GM23338 (cell line): ENCODE results near the gene MOB2. TPM values are rescaled to one million over a fixed set of nuclear protein-coding genes. Genes with fewer than 3 reads are reported as not detected.

Source experiments
- ATAC-seq: fragments of 200-7000 bp; cut with Tn5 transposase; 3 replicates; pipeline ENCODE4 v1.9.1; 2020
- DNase-seq: peaks from one replicate; pipeline ENCODE4 v3.0.0-alpha.2; 2015; ENCODE audit warnings: low spot score
- H2AFZ ChIP-seq: fragments of 200-600 bp; sonication (generic); 2 replicates; pipeline ENCODE4 v1.8.0; 2016; ENCODE audit warnings: antibody characterized with exemption, mild to moderate bottlenecking, moderate library complexity
- H3F3A ChIP-seq: fragments of 200-600 bp; sonication (generic); replicated peaks from 2 replicates; pipeline ENCODE4 v1.8.0; 2017; ENCODE audit warnings: antibody characterized with exemption, mixed run types, low read depth
- H3K27ac ChIP-seq: fragments of 200-600 bp; sonication (generic); 2 replicates; pipeline ENCODE4 v1.6.1; 2016; ENCODE audit warnings: low read depth
- H3K27me3 ChIP-seq: fragments of 200-600 bp; sonication (generic); 2 replicates; pipeline ENCODE4 v1.8.0; 2016; ENCODE audit warnings: mild to moderate bottlenecking, mixed run types, moderate library complexity; ENCODE audit not compliant: insufficient read depth
- H3K36me3 ChIP-seq: fragments of 200-600 bp; sonication (generic); 2 replicates; pipeline ENCODE4 v1.8.0; 2016; ENCODE audit warnings: mild to moderate bottlenecking; ENCODE audit not compliant: insufficient read depth
- H3K4me1 ChIP-seq: fragments of 200-600 bp; sonication (generic); 2 replicates; pipeline ENCODE4 v1.8.0; 2016; ENCODE audit warnings: mild to moderate bottlenecking, moderate library complexity; ENCODE audit not compliant: insufficient read depth
- H3K4me2 ChIP-seq: fragments of 200-600 bp; sonication (generic); 2 replicates; pipeline ENCODE4 v1.7.1; 2017; ENCODE audit warnings: mixed run types
- H3K4me3 ChIP-seq: fragments of 200-600 bp; sonication (generic); 2 replicates; pipeline ENCODE4 v1.6.1; 2016; ENCODE audit warnings: mixed run types
- H3K79me2 ChIP-seq: fragments of 200-600 bp; sonication (generic); replicated peaks from 2 replicates; pipeline ENCODE4 v1.8.0; 2017; ENCODE audit warnings: mild to moderate bottlenecking; ENCODE audit not compliant: insufficient read depth
- H3K9me2 ChIP-seq: fragments of 200-600 bp; sonication (generic); 2 replicates; pipeline ENCODE4 v1.8.0; 2017; ENCODE audit not compliant: insufficient read depth
- H4K20me1 ChIP-seq: fragments of 200-600 bp; sonication (generic); replicated peaks from 2 replicates; pipeline ENCODE4 v1.8.0; 2017; ENCODE audit warnings: mild to moderate bottlenecking; ENCODE audit not compliant: insufficient read depth
- H3K27ac Mint-ChIP-seq: 2 replicates; pipeline ENCODE4 v1.8.0; 2020; ENCODE audit warnings: inconsistent platforms, mild to moderate bottlenecking, moderate library complexity, mixed read lengths
- H3K27me3 Mint-ChIP-seq: 3 replicates; pipeline ENCODE4 v1.8.0; 2022; ENCODE audit warnings: low read depth, mild to moderate bottlenecking, moderate library complexity, mixed read lengths, inconsistent platforms; ENCODE audit not compliant: insufficient read depth, poor library complexity
- H3K36me3 Mint-ChIP-seq: 3 replicates; pipeline ENCODE4 v1.8.0; 2021; ENCODE audit warnings: low read depth, mild to moderate bottlenecking, inconsistent platforms, moderate library complexity, mixed read lengths
- H3K4me1 Mint-ChIP-seq: 3 replicates; pipeline ENCODE4 v1.8.0; 2020; ENCODE audit warnings: mild to moderate bottlenecking, inconsistent platforms, mixed read lengths
- H3K4me3 Mint-ChIP-seq: 3 replicates; pipeline ENCODE4 v1.8.0; 2021; ENCODE audit warnings: moderate library complexity, mild to moderate bottlenecking, inconsistent platforms, mixed read lengths
- H3K9me3 Mint-ChIP-seq: 3 replicates; pipeline ENCODE4 v1.8.0; 2020; ENCODE audit warnings: moderate library complexity, mild to moderate bottlenecking, inconsistent platforms, mixed read lengths
- CREB1 ChIP-seq: fragments of 250-450 bp; sonication (Bioruptor Pico); IDR thresholded peaks from 2 replicates; pipeline ENCODE4 v1.5.0; 2020; ENCODE audit warnings: low read depth, mild to moderate bottlenecking, moderate library complexity
- ETS1 ChIP-seq: IDR thresholded peaks from 2 replicates; pipeline ENCODE4 v1.6.1; 2016; ENCODE audit warnings: antibody characterized with exemption
- EZH2 ChIP-seq: fragments of 200-600 bp; sonication (generic); IDR thresholded peaks from one replicate; pipeline ENCODE4 v1.8.0; 2017; ENCODE audit warnings: antibody characterized with exemption, mild to moderate bottlenecking, low read depth; ENCODE audit not compliant: unreplicated experiment
- EZH2phosphoT487 ChIP-seq: fragments of 200-600 bp; sonication (generic); IDR thresholded peaks from one replicate; pipeline ENCODE4 v1.8.1; 2018; ENCODE audit warnings: antibody characterized with exemption; ENCODE audit not compliant: unreplicated experiment
- JUNB ChIP-seq: IDR thresholded peaks from one replicate; pipeline ENCODE4 v1.6.1; 2016; ENCODE audit warnings: antibody characterized with exemption; ENCODE audit not compliant: unreplicated experiment
- POLR2AphosphoS5 ChIP-seq: IDR thresholded peaks from 2 replicates; pipeline ENCODE4 v1.6.1; 2016; ENCODE audit warnings: antibody characterized with exemption, low read depth
- STAT1 ChIP-seq: IDR thresholded peaks from one replicate; pipeline ENCODE4 v1.6.1; 2016; ENCODE audit warnings: antibody characterized with exemption; ENCODE audit not compliant: unreplicated experiment
- ZNF114 ChIP-seq: fragments of 250-450 bp; sonication (Bioruptor Pico); IDR thresholded peaks from 2 replicates; pipeline ENCODE4 v1.5.0; 2020; ENCODE audit warnings: mild to moderate bottlenecking, moderate library complexity
- polyA plus RNA-seq: library from polyadenylated mRNA; unstranded; fragments of >200 nt; fragmentation: Nextera tagmentation; extraction: Ambion mirVana; gene quantifications from 2 replicates; pipeline ENCODE4 v1.2.1, GENCODE V29; 2016
- total RNA-seq: library from RNA; depleted of rRNA; stranded (reverse); fragments of >200 nt; shearing (Covaris generic); gene quantifications from 2 replicates; pipeline ENCODE4 v1.2.3, GENCODE V29; 2014
- TF ChIP-seq, protein P1 (sequence below), 2 experiments: fragments of 200-600 bp in 1 of 2; sonication (generic) in 1 of 2; conservative IDR thresholded peaks; 2 replicates each; pipeline versions ENCODE4 v1.5.1 to v1.6.1; 2016 to 2017; ENCODE audit warnings: antibody characterized with exemption in 2 of 2, low read depth in 2 of 2, mild to moderate bottlenecking in 2 of 2, moderate library complexity in 1 of 2
- TF ChIP-seq, protein P2 (sequence below): fragments of 250-450 bp; sonication (Bioruptor Pico); IDR thresholded peaks from 2 replicates; pipeline ENCODE4 v1.5.0; 2020; ENCODE audit warnings: mild to moderate bottlenecking, moderate library complexity
- TF ChIP-seq, protein P3 (sequence below): IDR thresholded peaks from one replicate; pipeline ENCODE4 v1.6.1; 2018; ENCODE audit warnings: antibody characterized with exemption; ENCODE audit not compliant: unreplicated experiment

Gene MOB2
- total and polyA plus RNA-seq, 2 experiments from 2014 or later: 10.1 to 19.7 TPM

- H4K20me1 ChIP-seq: no peaks in the 10 kb centered on the region; the same call in 1 of the 2 replicates
- Mint-ChIP-seq H3K36me3 (no peaks in the 10 kb centered on the region; the same call in 1 of the 3 replicates), H3K4me1 (no peaks in the 10 kb centered on the region), H3K27me3 (peaks cover 6% of the 10 kb centered on the region), H3K4me3 (no peak overlapping the region), H3K9me3 (no peaks in the 10 kb centered on the region; the same call in 2 of the 3 replicates), H3K27ac (no peak overlapping the region)
- no peak overlapping the region for H3K4me2 ChIP-seq
- no peak overlapping the region for H3K27ac ChIP-seq
- ATAC-seq (no peak), DNase-seq (no peak)
- H3K36me3 ChIP-seq: no peaks in the 10 kb centered on the region
- no peaks in the 10 kb centered on the region for H3K9me2 ChIP-seq
- no peaks in the 10 kb centered on the region for H3F3A ChIP-seq
- H3K4me1 ChIP-seq: no peaks in the 10 kb centered on the region
- H3K4me3 ChIP-seq: no peak overlapping the region
- no peaks in the 10 kb centered on the region for H3K27me3 ChIP-seq
- H2AFZ ChIP-seq: no peak overlapping the region
- H3K79me2 ChIP-seq: no peaks in the 10 kb centered on the region
- TF ChIP-seq CREB1 (CRISPR knock-in tag) (no peak), EZH2 (no peak), EZH2phosphoT487 (no peak), POLR2AphosphoS5 (no peak), ZNF114 (CRISPR knock-in tag) (no peak), STAT1 (no peak), ETS1 (no peak), JUNB (no peak)
- TF ChIP-seq, protein P1, sequence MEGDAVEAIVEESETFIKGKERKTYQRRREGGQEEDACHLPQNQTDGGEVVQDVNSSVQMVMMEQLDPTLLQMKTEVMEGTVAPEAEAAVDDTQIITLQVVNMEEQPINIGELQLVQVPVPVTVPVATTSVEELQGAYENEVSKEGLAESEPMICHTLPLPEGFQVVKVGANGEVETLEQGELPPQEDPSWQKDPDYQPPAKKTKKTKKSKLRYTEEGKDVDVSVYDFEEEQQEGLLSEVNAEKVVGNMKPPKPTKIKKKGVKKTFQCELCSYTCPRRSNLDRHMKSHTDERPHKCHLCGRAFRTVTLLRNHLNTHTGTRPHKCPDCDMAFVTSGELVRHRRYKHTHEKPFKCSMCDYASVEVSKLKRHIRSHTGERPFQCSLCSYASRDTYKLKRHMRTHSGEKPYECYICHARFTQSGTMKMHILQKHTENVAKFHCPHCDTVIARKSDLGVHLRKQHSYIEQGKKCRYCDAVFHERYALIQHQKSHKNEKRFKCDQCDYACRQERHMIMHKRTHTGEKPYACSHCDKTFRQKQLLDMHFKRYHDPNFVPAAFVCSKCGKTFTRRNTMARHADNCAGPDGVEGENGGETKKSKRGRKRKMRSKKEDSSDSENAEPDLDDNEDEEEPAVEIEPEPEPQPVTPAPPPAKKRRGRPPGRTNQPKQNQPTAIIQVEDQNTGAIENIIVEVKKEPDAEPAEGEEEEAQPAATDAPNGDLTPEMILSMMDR (conservative IDR thresholded peaks at IDR 0.05; ENCODE audit: low read depth in 2 of 2): no peak
- TF ChIP-seq, protein P2, sequence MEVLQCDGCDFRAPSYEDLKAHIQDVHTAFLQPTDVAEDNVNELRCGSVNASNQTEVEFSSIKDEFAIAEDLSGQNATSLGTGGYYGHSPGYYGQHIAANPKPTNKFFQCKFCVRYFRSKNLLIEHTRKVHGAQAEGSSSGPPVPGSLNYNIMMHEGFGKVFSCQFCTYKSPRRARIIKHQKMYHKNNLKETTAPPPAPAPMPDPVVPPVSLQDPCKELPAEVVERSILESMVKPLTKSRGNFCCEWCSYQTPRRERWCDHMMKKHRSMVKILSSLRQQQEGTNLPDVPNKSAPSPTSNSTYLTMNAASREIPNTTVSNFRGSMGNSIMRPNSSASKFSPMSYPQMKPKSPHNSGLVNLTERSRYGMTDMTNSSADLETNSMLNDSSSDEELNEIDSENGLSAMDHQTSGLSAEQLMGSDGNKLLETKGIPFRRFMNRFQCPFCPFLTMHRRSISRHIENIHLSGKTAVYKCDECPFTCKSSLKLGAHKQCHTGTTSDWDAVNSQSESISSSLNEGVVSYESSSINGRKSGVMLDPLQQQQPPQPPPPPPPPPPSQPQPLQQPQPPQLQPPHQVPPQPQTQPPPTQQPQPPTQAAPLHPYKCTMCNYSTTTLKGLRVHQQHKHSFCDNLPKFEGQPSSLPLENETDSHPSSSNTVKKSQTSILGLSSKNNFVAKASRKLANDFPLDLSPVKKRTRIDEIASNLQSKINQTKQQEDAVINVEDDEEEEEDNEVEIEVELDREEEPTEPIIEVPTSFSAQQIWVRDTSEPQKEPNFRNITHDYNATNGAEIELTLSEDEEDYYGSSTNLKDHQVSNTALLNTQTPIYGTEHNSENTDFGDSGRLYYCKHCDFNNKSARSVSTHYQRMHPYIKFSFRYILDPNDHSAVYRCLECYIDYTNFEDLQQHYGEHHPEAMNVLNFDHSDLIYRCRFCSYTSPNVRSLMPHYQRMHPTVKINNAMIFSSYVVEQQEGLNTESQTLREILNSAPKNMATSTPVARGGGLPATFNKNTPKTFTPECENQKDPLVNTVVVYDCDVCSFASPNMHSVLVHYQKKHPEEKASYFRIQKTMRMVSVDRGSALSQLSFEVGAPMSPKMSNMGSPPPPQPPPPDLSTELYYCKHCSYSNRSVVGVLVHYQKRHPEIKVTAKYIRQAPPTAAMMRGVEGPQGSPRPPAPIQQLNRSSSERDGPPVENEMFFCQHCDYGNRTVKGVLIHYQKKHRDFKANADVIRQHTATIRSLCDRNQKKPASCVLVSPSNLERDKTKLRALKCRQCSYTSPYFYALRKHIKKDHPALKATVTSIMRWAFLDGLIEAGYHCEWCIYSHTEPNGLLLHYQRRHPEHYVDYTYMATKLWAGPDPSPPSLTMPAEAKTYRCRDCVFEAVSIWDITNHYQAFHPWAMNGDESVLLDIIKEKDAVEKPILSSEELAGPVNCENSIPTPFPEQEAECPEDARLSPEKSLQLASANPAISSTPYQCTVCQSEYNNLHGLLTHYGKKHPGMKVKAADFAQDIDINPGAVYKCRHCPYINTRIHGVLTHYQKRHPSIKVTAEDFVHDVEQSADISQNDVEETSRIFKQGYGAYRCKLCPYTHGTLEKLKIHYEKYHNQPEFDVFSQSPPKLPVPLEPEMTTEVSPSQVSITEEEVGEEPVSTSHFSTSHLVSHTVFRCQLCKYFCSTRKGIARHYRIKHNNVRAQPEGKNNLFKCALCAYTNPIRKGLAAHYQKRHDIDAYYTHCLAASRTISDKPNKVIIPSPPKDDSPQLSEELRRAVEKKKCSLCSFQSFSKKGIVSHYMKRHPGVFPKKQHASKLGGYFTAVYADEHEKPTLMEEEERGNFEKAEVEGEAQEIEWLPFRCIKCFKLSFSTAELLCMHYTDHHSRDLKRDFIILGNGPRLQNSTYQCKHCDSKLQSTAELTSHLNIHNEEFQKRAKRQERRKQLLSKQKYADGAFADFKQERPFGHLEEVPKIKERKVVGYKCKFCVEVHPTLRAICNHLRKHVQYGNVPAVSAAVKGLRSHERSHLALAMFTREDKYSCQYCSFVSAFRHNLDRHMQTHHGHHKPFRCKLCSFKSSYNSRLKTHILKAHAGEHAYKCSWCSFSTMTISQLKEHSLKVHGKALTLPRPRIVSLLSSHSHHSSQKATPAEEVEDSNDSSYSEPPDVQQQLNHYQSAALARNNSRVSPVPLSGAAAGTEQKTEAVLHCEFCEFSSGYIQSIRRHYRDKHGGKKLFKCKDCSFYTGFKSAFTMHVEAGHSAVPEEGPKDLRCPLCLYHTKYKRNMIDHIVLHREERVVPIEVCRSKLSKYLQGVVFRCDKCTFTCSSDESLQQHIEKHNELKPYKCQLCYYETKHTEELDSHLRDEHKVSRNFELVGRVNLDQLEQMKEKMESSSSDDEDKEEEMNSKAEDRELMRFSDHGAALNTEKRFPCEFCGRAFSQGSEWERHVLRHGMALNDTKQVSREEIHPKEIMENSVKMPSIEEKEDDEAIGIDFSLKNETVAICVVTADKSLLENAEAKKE (CRISPR knock-in tag): no peak
- TF ChIP-seq, protein P3, sequence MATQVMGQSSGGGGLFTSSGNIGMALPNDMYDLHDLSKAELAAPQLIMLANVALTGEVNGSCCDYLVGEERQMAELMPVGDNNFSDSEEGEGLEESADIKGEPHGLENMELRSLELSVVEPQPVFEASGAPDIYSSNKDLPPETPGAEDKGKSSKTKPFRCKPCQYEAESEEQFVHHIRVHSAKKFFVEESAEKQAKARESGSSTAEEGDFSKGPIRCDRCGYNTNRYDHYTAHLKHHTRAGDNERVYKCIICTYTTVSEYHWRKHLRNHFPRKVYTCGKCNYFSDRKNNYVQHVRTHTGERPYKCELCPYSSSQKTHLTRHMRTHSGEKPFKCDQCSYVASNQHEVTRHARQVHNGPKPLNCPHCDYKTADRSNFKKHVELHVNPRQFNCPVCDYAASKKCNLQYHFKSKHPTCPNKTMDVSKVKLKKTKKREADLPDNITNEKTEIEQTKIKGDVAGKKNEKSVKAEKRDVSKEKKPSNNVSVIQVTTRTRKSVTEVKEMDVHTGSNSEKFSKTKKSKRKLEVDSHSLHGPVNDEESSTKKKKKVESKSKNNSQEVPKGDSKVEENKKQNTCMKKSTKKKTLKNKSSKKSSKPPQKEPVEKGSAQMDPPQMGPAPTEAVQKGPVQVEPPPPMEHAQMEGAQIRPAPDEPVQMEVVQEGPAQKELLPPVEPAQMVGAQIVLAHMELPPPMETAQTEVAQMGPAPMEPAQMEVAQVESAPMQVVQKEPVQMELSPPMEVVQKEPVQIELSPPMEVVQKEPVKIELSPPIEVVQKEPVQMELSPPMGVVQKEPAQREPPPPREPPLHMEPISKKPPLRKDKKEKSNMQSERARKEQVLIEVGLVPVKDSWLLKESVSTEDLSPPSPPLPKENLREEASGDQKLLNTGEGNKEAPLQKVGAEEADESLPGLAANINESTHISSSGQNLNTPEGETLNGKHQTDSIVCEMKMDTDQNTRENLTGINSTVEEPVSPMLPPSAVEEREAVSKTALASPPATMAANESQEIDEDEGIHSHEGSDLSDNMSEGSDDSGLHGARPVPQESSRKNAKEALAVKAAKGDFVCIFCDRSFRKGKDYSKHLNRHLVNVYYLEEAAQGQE: no peak
These were observed 42.8 kb downstream of the MOB2 start for GRCh38 chr11:1443737-1444136.
